ENCODE data around the gene ADAM19.

Gene ADAM19

DNA sequence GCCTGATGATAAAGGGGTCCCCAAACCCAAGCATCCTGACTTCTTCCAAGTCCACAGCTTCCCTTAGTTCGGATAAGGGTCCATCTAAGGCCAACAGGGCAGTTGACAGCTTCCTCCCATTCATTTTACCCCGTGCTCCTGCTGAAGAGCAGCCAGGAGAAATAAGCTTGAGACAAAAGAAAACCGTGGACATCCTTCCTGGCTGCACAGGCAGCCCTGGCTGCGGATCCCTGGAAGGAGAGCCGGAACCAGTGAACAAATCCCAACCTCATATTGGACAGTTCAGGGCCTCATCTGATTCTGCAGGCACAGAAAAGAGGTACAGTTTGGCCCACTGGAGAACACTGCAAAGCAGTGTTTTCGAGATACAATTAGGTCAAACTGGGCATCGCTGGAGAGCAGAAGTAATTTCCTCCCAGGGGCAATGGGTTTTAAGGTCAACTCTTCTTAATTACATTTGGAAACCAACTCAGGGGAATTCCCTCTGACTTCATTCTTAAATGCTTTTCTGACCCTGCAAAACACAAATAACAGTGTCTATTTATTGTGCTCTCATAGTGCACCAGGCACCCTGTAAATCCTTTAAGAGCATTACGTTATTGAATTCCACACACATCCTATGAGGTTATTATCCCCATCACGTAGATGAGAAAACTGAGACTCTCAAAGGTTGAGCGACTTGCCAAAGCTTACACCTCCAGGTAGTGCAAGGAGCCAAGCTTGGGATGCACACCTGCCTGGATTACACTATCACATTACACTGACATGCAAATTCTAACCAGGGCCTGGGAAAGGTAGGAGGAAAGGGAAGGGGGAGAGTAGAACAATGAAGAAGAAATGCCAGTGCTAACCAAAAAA lies 21.2 kb downstream of the ADAM19 start:
- H3K27ac ChIP-seq: no peak overlapping the region
- TF ChIP-seq, protein P1, sequence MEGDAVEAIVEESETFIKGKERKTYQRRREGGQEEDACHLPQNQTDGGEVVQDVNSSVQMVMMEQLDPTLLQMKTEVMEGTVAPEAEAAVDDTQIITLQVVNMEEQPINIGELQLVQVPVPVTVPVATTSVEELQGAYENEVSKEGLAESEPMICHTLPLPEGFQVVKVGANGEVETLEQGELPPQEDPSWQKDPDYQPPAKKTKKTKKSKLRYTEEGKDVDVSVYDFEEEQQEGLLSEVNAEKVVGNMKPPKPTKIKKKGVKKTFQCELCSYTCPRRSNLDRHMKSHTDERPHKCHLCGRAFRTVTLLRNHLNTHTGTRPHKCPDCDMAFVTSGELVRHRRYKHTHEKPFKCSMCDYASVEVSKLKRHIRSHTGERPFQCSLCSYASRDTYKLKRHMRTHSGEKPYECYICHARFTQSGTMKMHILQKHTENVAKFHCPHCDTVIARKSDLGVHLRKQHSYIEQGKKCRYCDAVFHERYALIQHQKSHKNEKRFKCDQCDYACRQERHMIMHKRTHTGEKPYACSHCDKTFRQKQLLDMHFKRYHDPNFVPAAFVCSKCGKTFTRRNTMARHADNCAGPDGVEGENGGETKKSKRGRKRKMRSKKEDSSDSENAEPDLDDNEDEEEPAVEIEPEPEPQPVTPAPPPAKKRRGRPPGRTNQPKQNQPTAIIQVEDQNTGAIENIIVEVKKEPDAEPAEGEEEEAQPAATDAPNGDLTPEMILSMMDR (IDR thresholded peaks at IDR 0.05): no peak
- TF ChIP-seq ZFX (IDR thresholded peaks at IDR 0.05; ENCODE audit: borderline replicate concordance): no peak

DNA sequence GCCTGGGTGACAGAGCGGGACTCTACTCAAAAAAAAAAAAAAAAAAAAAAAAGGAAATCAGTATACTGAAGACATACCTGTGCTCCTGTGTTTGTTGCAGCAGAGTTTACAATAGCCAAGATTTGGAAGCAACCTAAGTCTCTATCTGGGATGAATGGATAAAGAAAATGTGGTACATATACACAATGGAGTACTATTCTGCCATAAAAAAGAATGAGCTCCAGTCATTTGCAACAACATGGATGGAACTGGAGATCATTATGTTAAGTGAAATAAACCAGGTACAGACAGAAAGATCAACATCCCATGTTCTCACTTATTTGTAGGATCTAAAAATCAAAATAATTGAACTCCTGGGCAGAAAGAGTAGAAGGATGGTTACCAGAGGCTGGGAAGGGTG lies 22.9 kb downstream of the ADAM19 start:
- no peak overlapping the region for H3K27ac ChIP-seq
- no peak for TF ChIP-seq ZFX (IDR thresholded peaks at IDR 0.05; ENCODE audit: borderline replicate concordance)
- TF ChIP-seq, protein P1 (IDR thresholded peaks at IDR 0.05): no peak

DNA sequence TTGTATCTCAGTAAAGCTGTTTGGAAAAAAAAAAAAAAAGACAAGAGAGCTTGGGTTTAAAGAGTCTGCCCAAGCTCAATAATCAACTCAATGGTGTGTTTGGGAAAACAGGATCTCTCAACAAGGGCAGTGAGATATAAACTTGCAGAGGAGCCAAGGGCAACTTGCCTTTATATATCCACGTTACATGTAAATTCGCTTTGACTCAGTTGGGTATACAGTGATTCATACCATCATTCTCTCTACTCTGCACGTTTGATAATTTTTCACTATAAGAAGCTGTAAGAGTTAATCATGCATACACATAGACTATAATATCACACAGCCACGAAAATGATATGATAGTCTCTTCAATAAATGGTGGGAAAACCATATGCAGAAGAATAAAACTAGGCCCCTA lies 24.9 kb downstream of the ADAM19 start:
- TF ChIP-seq, protein P1 (IDR thresholded peaks at IDR 0.05): no peak
- no peak for TF ChIP-seq ZFX (IDR thresholded peaks at IDR 0.05; ENCODE audit: borderline replicate concordance)
- H3K27ac ChIP-seq: no peak overlapping the region

DNA sequence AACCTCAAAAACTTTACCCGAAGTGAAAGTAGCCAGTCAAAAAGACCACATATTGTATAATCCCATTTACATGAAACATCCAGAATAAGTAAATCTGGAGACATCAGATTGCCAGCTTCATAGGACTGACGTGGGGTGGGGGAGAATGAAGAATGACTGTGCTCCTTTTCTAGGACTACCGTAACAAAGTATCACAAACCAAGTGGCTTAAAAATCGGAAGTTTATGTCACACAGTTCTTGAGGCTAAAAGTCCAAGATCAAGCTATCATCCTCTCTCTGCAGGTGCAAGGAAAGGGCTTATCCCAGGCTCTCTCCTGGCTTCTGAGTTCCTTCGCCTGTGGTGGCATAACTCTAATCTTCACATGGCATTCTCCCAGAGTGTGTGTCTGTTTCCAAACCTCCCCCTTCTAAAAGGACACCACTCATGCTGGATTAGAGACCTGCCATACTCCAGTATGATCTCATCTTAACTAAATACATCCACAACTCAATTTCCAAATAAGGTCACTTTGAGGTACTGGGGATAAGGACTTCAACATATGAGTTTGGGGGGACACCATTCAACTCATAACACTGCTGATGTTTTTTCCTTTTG lies 25.5 kb downstream of the ADAM19 start:
- no peak overlapping the region for H3K27ac ChIP-seq

DNA sequence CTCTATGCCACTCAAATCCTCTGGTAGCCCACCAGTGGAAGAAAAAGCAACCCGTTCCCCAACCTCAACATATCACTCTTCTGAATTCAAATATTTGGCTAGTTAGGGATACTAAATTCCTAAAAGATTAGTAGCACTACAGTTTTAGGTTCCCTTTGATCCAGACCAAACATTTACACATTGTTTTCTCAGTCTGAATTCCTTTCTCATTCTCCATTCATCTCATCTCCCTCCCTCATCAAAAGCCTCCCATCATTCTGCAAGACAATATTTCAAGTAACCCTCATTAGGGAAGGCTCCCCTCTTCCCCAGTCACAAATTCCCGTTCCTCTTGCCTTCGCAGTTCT lies 26.3 kb downstream of the ADAM19 start:
- no peak overlapping the region for H3K27ac ChIP-seq
- TF ChIP-seq, protein P1 (IDR thresholded peaks at IDR 0.05): no peak
- no peak for TF ChIP-seq ZFX (IDR thresholded peaks at IDR 0.05; ENCODE audit: borderline replicate concordance)

More for the DNA sequence above, 25.5 kb downstream of the ADAM19 start:
- no peak for TF ChIP-seq ZFX (IDR thresholded peaks at IDR 0.05; ENCODE audit: borderline replicate concordance)
- TF ChIP-seq, protein P1 (IDR thresholded peaks at IDR 0.05): no peak

DNA sequence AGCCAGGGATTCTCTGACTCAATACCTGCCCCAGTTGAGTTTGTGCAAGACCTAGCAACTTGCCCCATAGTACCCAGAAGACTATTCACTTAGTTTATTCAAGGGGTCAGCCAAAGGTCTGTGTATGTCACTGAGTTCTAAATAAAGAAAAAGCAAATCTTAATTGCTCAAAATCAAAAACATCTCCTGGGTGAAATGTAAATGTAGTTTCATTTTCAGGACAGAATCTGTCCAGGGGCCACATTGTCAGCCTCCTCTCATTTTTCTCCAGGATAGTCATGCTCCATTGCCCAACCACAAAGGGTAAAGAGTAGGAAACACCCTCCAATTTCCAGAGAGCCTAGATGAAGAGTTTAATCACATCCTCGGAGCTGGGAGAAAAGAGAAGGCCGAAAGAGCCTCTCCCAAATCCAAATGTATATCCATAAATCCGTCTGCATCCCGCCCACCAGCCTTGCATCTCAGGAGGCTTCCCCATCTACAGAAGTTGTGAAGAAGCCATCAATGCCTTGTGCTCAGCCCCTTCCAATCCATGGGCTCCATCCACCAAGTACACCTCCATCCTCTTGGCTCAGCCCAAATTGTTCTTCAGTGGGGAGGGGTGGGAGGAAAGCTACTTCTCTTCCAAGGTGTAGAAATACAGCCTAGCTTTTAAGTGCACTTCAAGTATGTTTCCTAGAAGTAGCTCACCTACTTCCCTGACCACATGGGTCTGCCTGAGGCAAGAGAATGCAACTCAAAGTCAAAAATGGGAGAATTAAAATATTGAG lies 26.9 kb downstream of the ADAM19 start:
- TF ChIP-seq ZFX (IDR thresholded peaks at IDR 0.05; ENCODE audit: borderline replicate concordance): no peak
- TF ChIP-seq, protein P1 (IDR thresholded peaks at IDR 0.05): no peak

More for the DNA sequence above, 26.9 kb downstream of the ADAM19 start:
- no peak overlapping the region for H3K27ac ChIP-seq

Measured in 22Rv1 (cell line).